Uterus (tissue), 2 donors: ENCODE data around the gene RPS28.
"Not testable (repeated sequence)": the region's sequence is repeated elsewhere in the genome, so short reads cannot be mapped to it uniquely, and the experiment has no call there.

Experiments used
- POLR2A ChIP-seq, 2 donors: fragments of 450-650 bp; IDR thresholded peaks; one replicate each; pipeline ENCODE4 v1.6.1; 2016; ENCODE audit warnings: antibody characterized with exemption in 2 of 2, mild to moderate bottlenecking in 1 of 2, moderate library complexity in 1 of 2
- TF ChIP-seq, protein P1 (sequence below), 4 experiments: fragments of 200-600 bp in 2 of 4; fragments of 450-650 bp in 2 of 4; sonication (generic) in 2 of 4; IDR thresholded peaks; one replicate each; pipeline ENCODE4 v1.5.1; 2016 to 2019; ENCODE audit warnings: antibody characterized with exemption in 4 of 4, mild to moderate bottlenecking in 2 of 4, moderate library complexity in 1 of 4

- TF ChIP-seq, protein P1, sequence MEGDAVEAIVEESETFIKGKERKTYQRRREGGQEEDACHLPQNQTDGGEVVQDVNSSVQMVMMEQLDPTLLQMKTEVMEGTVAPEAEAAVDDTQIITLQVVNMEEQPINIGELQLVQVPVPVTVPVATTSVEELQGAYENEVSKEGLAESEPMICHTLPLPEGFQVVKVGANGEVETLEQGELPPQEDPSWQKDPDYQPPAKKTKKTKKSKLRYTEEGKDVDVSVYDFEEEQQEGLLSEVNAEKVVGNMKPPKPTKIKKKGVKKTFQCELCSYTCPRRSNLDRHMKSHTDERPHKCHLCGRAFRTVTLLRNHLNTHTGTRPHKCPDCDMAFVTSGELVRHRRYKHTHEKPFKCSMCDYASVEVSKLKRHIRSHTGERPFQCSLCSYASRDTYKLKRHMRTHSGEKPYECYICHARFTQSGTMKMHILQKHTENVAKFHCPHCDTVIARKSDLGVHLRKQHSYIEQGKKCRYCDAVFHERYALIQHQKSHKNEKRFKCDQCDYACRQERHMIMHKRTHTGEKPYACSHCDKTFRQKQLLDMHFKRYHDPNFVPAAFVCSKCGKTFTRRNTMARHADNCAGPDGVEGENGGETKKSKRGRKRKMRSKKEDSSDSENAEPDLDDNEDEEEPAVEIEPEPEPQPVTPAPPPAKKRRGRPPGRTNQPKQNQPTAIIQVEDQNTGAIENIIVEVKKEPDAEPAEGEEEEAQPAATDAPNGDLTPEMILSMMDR (IDR thresholded peaks at IDR 0.05) = not testable (repeated sequence)
- TF ChIP-seq POLR2A (IDR thresholded peaks at IDR 0.05) = not testable (repeated sequence)
Observed at GRCh38 chr19:8318835-8319234, 2.5 kb upstream of the RPS28 start.
